GM11168 (cell line): ENCODE results near the gene EHMT1.

Experiments
- in situ Hi-C: fragments of 300-500 bp; cut with MboI; formaldehyde crosslinking; loops from one replicate; pipeline ENCODE4 v1.12.0; 2022; ENCODE audit warnings: low sequenced_read_pairs; ENCODE audit not compliant: unreplicated experiment

EHMT1 gene

GRCh38 chr9:137688261-137688660 lies 69.5 kb downstream of the EHMT1 start:
- in situ Hi-C loops = no loop called here

DNA sequence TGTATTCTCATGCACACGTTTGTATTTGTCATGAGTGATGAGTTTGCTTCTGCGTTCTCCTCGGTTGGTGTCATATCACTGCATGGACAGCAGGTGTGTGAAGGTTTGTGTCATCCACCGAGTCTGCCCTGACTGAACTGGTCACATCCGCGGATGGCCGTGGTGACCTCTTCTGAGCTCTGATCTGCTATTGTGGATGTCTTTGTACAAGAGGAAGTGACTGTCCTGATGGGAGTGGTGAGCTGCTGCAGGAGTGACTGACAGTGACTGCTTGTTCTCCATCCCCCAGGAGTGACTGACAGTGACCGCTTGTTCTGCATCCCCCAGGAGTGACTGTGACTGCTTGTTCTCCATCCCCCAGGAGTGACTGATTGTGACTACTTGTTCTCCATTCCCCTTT lies 69.9 kb downstream of the EHMT1 start:
- in situ Hi-C loops = no loop called here

DNA sequence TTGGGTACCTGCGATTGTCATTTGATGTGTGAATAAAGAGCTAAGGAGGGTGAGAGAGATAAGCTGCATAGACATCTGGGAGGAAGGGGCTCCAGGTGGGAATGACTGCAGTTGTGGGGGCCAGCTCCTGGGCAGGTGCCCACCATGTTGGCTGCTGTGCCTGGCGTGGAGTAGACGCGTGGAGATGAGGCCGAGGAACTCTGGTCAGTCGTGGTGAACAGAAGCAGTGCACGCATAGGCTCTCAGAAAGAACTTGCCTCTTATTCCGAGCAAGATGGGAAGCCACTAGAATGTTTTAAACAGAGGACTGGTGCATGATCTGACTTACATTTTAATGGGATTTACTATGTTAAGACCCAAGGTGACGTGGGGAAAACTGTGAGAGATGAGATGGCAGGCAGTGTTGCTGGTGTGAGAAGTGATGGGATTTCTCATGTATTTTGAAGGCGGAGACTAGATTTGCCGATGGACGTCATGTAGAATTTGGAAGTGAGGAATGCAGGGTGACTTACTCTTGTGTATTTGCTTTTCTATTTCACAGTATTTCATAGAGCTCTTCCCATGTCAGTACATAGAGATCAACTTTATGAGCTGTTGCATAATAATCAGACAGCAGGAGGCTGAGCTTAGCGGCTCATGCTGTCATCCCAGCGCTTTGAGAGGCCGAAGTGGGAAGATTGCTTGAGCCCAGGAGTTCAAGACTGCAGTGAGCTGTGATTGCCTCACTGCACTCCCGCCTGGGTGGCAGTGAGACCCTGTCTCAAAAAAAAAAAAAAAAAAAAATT lies 71.1 kb downstream of the EHMT1 start:
- in situ Hi-C loops = no loop called here

DNA sequence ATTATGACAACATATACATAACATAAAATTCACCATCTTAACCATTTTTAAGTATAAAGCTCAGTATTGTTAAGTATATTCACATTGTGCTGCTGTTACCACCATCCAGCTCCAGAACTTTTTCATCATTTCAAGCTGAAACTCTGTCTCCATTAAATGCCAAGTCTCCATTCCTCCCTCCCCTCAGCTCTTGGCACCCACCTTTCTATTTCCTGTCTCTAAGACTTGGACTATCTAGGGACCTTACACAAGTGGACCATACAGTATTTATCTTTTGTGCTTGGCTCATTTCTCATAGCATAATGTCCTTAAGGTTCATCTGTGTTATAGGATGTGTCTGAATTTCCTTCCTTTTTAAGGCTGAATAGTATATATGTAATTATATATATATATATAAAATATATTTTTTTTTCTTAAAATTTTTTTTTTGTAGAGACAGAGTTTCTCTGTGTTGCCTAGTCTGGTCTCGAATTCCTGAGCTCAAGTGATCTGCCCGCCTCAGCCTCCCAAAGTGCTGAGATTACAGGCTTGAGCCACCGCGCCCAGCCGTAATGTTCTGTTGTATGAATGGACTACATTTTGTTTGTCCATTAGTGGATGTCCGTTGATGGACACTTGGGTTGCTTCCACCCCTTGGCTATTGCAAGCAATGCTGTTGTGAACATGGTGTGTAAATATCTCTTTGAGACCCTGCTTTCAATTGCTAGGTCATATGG lies 72.3 kb downstream of the EHMT1 start:
- in situ Hi-C loops = no loop called here

DNA sequence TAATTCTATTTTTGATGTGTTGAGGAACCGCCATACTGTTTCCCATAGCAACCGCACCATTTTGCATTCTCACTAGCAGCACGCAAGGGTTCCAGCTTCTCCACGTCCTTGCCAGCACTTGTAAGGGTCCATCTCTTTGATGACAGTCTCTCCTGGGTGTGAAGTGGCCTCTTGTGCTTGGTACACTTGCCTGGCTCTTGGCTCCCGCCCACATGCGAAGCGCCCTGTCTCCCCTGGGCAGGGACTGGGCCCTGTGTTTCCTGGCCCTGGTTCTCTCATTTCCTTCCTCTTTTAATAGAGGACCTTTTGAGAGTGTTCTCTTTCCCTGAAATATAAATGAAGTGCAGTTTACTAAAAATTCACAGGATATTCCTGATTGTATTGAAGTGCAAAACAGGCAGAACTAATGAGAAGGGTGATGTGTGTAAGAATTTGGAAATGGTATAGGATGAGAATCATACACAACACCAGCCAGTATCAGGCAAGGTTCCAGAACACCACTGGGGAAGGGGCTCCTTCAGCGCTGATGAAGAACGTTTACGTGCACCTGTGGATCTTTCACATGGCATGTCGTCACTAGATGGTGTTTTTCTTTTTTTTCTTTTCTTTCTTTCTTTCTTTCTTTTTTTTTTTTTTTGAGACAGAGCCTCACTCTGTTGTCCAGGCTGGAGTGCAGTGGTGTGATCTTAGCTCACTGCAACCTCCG lies 73.0 kb downstream of the EHMT1 start:
- in situ Hi-C loops = no loop called here

- in situ Hi-C loops = no loop called here
Measured at GRCh38 chr9:137694236-137694959, 75.6 kb downstream of the EHMT1 start.

- in situ Hi-C loops = no loop called here
Measured at GRCh38 chr9:137694962-137695875, 76.4 kb downstream of the EHMT1 start.

DNA sequence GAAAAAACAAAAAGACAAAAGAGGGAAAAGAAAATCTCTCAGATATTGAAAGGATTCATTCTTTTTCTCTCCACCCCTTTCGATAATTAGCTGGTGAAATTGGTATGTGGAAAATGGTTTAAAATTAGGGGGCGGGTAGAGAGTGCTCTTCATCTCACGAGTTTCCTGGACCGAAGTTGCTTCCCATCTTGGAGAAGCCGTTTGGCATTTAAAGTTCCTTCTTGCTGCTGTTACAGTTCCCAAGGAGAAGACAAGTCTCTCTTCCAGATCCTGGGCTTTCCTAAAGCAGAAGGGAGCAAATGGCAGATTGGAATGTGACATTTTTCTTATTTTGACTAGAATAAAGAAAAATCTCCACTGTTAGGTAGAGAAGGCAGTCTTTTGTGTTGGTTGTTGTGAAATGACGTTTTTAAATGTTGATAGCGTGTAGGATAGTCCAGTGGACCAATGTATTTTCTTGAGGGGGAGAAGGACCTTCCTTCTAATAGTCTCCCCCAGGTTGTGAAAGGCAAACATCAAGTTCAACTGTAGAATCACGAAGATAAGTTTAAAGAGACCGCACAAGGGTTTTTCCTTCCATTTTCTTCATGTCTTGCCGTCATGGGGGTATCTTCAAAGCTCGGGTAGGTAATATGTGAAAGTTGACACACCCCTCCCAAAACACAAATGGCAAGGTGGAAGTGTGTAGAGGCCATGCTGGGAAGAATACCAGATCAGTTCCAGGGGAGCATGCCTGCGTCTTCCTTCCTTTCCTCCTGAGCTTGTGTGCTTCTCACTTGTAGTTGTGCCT lies 77.5 kb downstream of the EHMT1 start:
- in situ Hi-C loops = no loop called here

- in situ Hi-C loops = no loop called here
Measured at GRCh38 chr9:137697193-137697592, 78.4 kb downstream of the EHMT1 start.

- in situ Hi-C loops = no loop called here
Measured at GRCh38 chr9:137697832-137698231, 79.0 kb downstream of the EHMT1 start.

GRCh38 chr9:137700911-137701310 lies 82.1 kb downstream of the EHMT1 start:
- in situ Hi-C loops = no loop called here

GRCh38 chr9:137702615-137703379 lies 84.0 kb downstream of the EHMT1 start:
- in situ Hi-C loops = no loop called here

DNA sequence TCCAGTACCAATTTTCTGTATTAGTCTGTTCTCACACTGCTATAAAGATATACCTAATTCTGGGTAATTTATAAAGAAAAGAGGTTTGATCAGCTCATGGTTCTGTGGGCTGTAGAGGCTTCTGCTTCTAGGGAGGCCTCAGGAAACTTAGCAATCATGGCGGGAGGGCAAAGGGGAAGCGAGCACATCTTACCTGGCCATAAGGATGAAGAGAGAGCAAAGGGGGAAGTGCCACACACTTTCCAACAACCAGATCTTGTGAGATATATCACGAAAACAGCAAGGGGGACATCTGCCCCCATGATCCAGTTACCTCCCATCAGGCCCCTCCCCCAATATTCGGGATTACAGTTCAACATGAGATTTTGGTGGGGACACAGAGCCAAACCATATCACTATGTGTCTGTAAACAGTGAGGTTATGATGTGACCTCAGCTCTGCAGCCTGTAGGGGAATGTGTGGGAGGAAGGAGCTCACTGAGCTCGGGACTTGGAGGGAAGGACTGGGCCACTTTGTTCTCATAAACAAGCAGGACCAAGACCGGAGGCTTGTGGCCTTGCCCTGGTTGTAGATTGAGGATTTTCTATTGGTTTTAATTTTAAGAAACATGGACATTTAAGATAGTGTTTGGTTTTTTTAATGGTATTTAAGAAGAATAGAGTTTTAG lies 85.2 kb downstream of the EHMT1 start:
- in situ Hi-C loops = no loop called here

GRCh38 chr9:137705443-137705863 lies 86.6 kb downstream of the EHMT1 start:
- in situ Hi-C loops = no loop called here

- in situ Hi-C loops = no loop called here
Measured at GRCh38 chr9:137705906-137706305, 87.1 kb downstream of the EHMT1 start.

DNA sequence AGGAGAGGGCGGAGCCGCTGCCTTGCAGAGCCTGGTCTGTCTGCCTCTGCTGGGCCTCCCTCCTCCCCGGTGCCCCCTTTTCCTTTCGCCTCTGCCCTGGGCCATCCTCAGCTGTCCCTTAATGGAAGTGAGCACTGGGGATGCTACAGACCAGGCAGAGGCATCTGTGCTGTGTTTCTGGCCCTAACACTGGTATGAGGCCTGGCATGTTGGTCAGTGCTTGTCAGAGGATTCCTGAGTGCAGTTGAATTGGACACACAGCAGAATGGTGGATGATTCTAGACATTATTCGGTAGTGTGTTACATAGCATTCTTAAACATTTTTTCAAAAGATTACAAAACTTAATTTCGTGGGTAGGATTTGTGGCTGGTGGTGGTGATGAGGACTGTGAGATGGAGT lies 88.6 kb downstream of the EHMT1 start:
- in situ Hi-C loops = no loop called here

DNA sequence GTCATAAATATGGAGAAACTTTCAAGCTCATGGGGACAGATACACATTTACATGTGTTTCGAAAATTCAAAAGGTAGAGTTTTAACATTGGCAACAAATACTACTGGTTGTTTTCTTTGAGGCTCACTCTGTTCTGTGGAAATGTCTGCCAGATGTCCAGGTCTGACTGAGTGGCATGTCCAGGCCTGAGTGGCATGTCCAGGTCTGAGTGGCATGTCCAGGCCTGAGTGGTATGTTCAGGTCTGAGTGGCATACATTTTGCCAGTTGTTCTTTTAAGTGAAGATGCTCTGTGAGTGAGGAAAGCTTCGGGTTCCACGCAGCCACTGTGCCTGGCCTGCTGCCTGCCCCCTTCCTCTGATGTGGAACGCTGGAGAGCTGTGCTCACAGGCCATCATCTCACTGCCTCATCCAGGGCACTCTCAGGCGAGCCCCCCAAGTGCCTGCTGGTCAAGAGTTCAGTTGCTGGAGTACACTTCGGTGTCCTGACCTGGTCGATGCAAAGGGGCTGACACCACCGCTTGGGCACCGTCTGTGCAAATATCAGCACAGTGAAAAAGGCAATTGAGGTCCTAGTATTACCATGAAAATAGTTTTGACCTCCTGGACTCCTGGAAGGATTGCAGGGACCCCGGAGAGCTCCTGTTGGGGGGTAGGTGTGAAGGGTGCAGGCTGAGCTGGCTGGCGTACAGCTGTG lies 89.9 kb downstream of the EHMT1 start:
- in situ Hi-C loops = no loop called here
